A673 (cell line): ENCODE data around the gene GSTP1.

Source experiments
- CTCF ChIP-seq: fragments of 300-800, 200-600 bp; sonication (generic); conservative IDR thresholded peaks from 2 replicates; pipeline ENCODE4 v1.5.1; 2017; ENCODE audit warnings: low read depth, mild to moderate bottlenecking, antibody characterized with exemption, low read length, moderate library complexity, mixed read lengths
- EZH2 ChIP-seq: fragments of 200-600 bp; sonication (generic); IDR thresholded peaks from 2 replicates; pipeline ENCODE4 v1.6.1; 2017; ENCODE audit warnings: borderline replicate concordance, low read depth, mild to moderate bottlenecking, mixed read lengths, antibody characterized with exemption, low read length; ENCODE audit not compliant: poor library complexity, severe bottlenecking

DNA sequence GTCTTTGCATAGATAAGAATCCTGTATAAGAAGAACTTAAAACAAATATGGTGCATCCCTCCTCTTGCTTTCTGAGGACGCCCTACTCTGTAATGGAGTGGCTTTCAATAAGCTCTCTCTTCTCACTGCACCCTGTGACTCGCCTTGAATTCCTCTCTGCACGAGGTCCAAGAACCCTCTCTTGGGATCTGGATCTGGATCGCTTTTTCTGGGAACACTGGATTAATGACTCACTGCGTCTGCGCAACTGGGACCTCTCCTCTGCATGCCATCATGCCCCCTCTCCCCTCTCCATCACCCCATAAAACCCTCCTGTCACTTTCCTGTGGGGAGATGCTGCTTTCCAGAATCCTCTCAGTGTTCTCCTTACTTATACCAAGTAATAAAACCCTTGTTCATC, 45.3 kb upstream of the GSTP1 start:
- TF ChIP-seq CTCF (no peak), EZH2 (no peak)
